OCI-LY7 (cell line): ENCODE results near the gene LONRF2. TPM values are rescaled to one million over a fixed set of nuclear protein-coding genes. Genes with fewer than 3 reads are reported as not detected.

ENCODE experiments used
- BruUV-seq: library from RNA; stranded (reverse); fragments of 400-500 nt; replicated peaks from 2 replicates; lab custom pipeline; 2021; lab: Mats Ljungman, UMichigan
- CTCF ChIA-PET: fragments of 300-600 bp; sonication (Branson Sonifier 250); formaldehyde crosslinking; loops from one replicate; lab custom pipeline; 2022; ENCODE audit warnings: antibody characterized with exemption; ENCODE audit not compliant: unreplicated experiment; lab: Charles Lee
- POLR2A ChIA-PET: fragments of 300-600 bp; sonication (Branson Sonifier 250); formaldehyde crosslinking; loops from one replicate; lab custom pipeline; 2022; ENCODE audit warnings: antibody characterized with exemption; lab: Charles Lee
- DNase-seq: peaks from one replicate; pipeline ENCODE4 v3.0.0-alpha.2; 2015; ENCODE audit warnings: low spot score
- H2AFZ ChIP-seq: fragments of 200-600 bp; sonication (generic), shearing (Covaris generic); 2 replicates; pipeline ENCODE4 v1.6.1; 2014; ENCODE audit warnings: mild to moderate bottlenecking, antibody characterized with exemption, low read length, moderate library complexity
- H3K27ac ChIP-seq: fragments of 200-600 bp; sonication (generic); 2 replicates; pipeline ENCODE4 v1.5.1; 2014; ENCODE audit warnings: mixed run types, low read depth, mild to moderate bottlenecking, moderate library complexity, low read length, inconsistent platforms; ENCODE audit not compliant: poor library complexity, severe bottlenecking
- H3K36me3 ChIP-seq: fragments of 200-600 bp; sonication (generic); 2 replicates; pipeline ENCODE4 v1.6.1; 2014; ENCODE audit warnings: mild to moderate bottlenecking, antibody characterized with exemption, low read length, moderate library complexity, mixed read lengths; ENCODE audit not compliant: insufficient read depth
- H3K4me1 ChIP-seq: fragments of 200-600 bp; sonication (generic); 2 replicates; pipeline ENCODE4 v1.5.1; 2014; ENCODE audit warnings: mild to moderate bottlenecking, low read length; ENCODE audit not compliant: insufficient read depth, poor library complexity, severe bottlenecking
- H3K4me2 ChIP-seq: fragments of 200-600 bp; sonication (generic); 2 replicates; pipeline ENCODE4 v1.6.1; 2014; ENCODE audit warnings: mild to moderate bottlenecking, low read length
- H3K4me3 ChIP-seq: fragments of 200-600 bp; sonication (generic); 2 replicates; pipeline ENCODE4 v1.5.1; 2014; ENCODE audit warnings: mild to moderate bottlenecking, low read depth, low read length; ENCODE audit not compliant: poor library complexity, severe bottlenecking
- H3K79me2 ChIP-seq: fragments of 200-600 bp; sonication (generic); 2 replicates; pipeline ENCODE4 v1.6.1; 2016; ENCODE audit warnings: low read depth, mild to moderate bottlenecking, low read length, moderate library complexity, mixed read lengths; ENCODE audit not compliant: insufficient read depth
- H3K9me2 ChIP-seq: fragments of 200-600 bp; sonication (generic); 2 replicates; pipeline ENCODE4 v1.6.1; 2016; ENCODE audit warnings: mild to moderate bottlenecking, low read length, mixed read lengths; ENCODE audit not compliant: insufficient read depth
- H3K9me3 ChIP-seq: fragments of 200-600 bp; sonication (generic); 2 replicates; pipeline ENCODE4 v1.6.1; 2014; ENCODE audit warnings: mild to moderate bottlenecking, mixed run types, low read length, mixed read lengths
- H4K20me1 ChIP-seq: fragments of 200-600 bp; sonication (generic); 2 replicates; pipeline ENCODE4 v1.6.1; 2014; ENCODE audit warnings: mild to moderate bottlenecking, antibody characterized with exemption, low read length, moderate library complexity, mixed read lengths; ENCODE audit not compliant: insufficient read depth
- CTCF ChIP-seq: fragments of 200-600 bp; sonication (generic); conservative IDR thresholded peaks from 2 replicates; pipeline ENCODE4 v1.5.1; 2014; ENCODE audit warnings: mild to moderate bottlenecking, antibody characterized with exemption, low read length, moderate library complexity, mixed read lengths
- EZH2phosphoT487 ChIP-seq: fragments of 200-600 bp; sonication (generic); IDR thresholded peaks from 2 replicates; pipeline ENCODE4 v1.6.1; 2018; ENCODE audit warnings: low read depth, borderline replicate concordance, mild to moderate bottlenecking, mixed run types, antibody characterized with exemption, low read length, moderate library complexity, mixed read lengths
- intact Hi-C: fragments of 100-400 bp; cut with micrococcal nuclease; formaldehyde crosslinking; loops from one replicate; pipeline ENCODE4 v1.10.0; 2022; ENCODE audit not compliant: unreplicated experiment
- total RNA-seq, 2 experiments: library from RNA; depleted of rRNA in 1 of 2; stranded (reverse); fragments of >200 nt in 1 of 2; shearing (Covaris generic) in 1 of 2; gene quantifications; 2 replicates each; pipeline ENCODE4 v1.2.3, GENCODE V29; 2014 to 2022

Gene LONRF2
- total RNA-seq, 2 experiments from 2014 or later: not detected

- Histone ChIP-seq H3K36me3 (no peaks in the 10 kb centered on the region), H3K9me3 (no peaks in the 10 kb centered on the region), H4K20me1 (no peaks in the 10 kb centered on the region), H3K79me2 (no peaks in the 10 kb centered on the region), H2AFZ (no peak overlapping the region), H3K4me3 (no peak overlapping the region), H3K4me1 (no peaks in the 10 kb centered on the region), H3K4me2 (no peak overlapping the region), H3K27ac (no peak overlapping the region), H3K9me2 (no peaks in the 10 kb centered on the region)
- intact Hi-C loops: no loop called here
- BruUV-seq: no TSS peak
- DNase-seq: no peak
- ChIA-PET POLR2A (interaction anchor here (0.6 to 1.0 kb wide), 2 partner anchors 9 to 768 kb away, joined by 3 to 4 read pairs; no protein-coding TSS in a partner anchor), CTCF (no interaction called here)
- no peak for TF ChIP-seq CTCF
- TF ChIP-seq EZH2phosphoT487: no peak
These were observed 30.9 kb downstream of the LONRF2 start for GRCh38 chr2:100291152-100291970.

DNA sequence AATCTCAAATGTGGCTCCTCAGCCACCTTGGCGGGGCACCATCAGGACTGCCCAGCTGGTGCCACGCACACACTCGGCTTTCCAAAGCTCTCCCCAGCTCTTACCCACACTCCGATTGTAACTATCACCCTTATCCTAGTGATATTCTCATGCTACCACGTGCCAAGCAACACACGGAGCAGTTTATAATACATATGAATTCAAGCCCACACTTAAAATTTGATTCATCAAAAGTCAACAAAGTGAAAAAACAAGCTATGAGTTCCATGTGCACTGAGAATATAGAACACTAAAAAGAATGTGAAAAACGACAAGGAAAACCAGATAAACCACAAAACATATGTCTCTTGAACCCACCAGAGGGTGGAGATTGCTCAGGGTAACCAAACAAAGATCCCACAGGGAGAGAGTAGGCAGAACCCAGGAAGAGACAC, 31.6 kb downstream of the LONRF2 start:
- Histone ChIP-seq H3K27ac (no peak overlapping the region), H4K20me1 (no peaks in the 10 kb centered on the region), H3K9me3 (no peaks in the 10 kb centered on the region), H3K4me1 (no peaks in the 10 kb centered on the region), H3K9me2 (no peaks in the 10 kb centered on the region), H2AFZ (no peak overlapping the region), H3K79me2 (no peaks in the 10 kb centered on the region), H3K4me3 (no peak overlapping the region), H3K4me2 (no peak overlapping the region), H3K36me3 (no peaks in the 10 kb centered on the region)
- DNase-seq: no peak
- intact Hi-C loops: no loop called here
- CTCF ChIA-PET: no interaction called here
- BruUV-seq: no TSS peak
- POLR2A ChIA-PET: interaction anchor here (0.6 to 1.0 kb wide), 2 partner anchors 10 to 767 kb away, joined by 3 to 4 read pairs; no protein-coding TSS in a partner anchor
- TF ChIP-seq CTCF (no peak), EZH2phosphoT487 (no peak)

DNA sequence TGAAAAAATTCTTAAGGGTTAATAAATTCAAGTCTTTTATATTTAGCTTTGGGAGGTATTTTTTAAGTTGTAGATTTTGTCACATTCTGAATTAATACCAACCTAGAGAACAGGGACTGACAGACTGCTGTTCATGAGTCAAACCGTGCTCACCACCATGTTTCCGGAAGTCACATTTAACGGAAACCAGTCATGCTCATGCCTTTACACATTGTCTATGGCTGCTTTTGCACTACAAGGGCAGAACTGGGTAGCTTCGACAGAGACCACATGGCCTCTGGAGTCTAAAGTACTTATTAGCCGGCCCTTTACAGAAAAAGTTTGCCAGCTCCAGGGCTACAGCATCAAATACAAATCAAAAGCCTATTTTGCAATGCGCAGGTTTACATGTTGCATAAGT, 33.3 kb downstream of the LONRF2 start:
- TF ChIP-seq EZH2phosphoT487: no peak
- TF ChIP-seq CTCF: no peak
- Histone ChIP-seq H3K4me3 (no peak overlapping the region), H3K4me2 (no peak overlapping the region), H3K79me2 (no peaks in the 10 kb centered on the region), H3K9me2 (no peaks in the 10 kb centered on the region), H2AFZ (no peak overlapping the region), H3K36me3 (no peaks in the 10 kb centered on the region), H4K20me1 (no peaks in the 10 kb centered on the region), H3K9me3 (no peaks in the 10 kb centered on the region), H3K4me1 (no peaks in the 10 kb centered on the region), H3K27ac (no peak overlapping the region)
- CTCF ChIA-PET: no interaction called here
- POLR2A ChIA-PET: interaction anchor here (1.1 kb wide), 2 partner anchors 9 to 73 kb away, joined by 3 to 6 read pairs; no protein-coding TSS in a partner anchor
- no peak for DNase-seq
- no TSS peak for BruUV-seq
- intact Hi-C loops: no loop called here
